ENCODE data around the gene THUMPD2. TPM values are rescaled to one million over a fixed set of nuclear protein-coding genes. Genes with fewer than 3 reads are reported as not detected.
A peak's percentile ranks its signal among the peaks of the same experiment; 100 is the strongest.

THUMPD2 gene
- total and polyA plus RNA-seq, 10 donors = 8.7 to 16.9 (median 13.3) TPM

DNA sequence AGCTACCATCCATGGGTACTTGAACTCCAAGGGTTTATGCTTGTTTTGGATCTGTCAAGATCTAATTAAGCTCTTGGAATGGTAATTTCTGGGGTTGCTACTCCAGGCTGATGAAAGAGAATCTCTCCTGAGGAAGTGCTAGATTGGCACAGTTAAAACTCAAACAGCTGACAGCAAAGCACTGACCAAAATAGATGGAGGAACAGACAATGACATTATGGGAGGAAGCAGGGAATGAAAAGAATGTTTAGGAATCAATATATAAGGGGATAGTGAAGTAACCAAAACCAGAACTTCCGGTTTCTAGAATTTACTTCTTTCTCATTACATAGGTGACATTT lies 6.3 kb downstream of the THUMPD2 start:
- H3K27ac ChIP-seq = peak overlapping the region in 1 of 8 donors; percentile 4
- intact Hi-C loops (cut with DNase I; ENCODE audit: low total_unique reads) = no loop called here
- H3K4me3 ChIP-seq = no peak overlapping the region
- WGBS, 5 donors = 60 to 81% (median 74%) methylated on average over 1 of the region's 1 CpG
- H3K9me3 ChIP-seq = no peaks in the 10 kb centered on the region
- H3K27me3 ChIP-seq (replicated peaks in 1 of 7) = no peaks in the 10 kb centered on the region
- H3K4me1 ChIP-seq = peaks cover 6 to 61% (median 39%) of the 10 kb centered on the region in 6 donors
- TF ChIP-seq POLR2A (IDR thresholded peaks at IDR 0.05) (no peak), CTCF (IDR thresholded peaks at IDR 0.05 in 8 of 11, conservative IDR thresholded peaks at IDR 0.05 in 3 of 11) (no peak), POLR2AphosphoS5 (IDR thresholded peaks at IDR 0.05) (no peak)
- no peak for DNase-seq
- peaks cover 0 to 36% (median 21%) of the 10 kb centered on the region in 6 donors for H3K36me3 ChIP-seq

DNA sequence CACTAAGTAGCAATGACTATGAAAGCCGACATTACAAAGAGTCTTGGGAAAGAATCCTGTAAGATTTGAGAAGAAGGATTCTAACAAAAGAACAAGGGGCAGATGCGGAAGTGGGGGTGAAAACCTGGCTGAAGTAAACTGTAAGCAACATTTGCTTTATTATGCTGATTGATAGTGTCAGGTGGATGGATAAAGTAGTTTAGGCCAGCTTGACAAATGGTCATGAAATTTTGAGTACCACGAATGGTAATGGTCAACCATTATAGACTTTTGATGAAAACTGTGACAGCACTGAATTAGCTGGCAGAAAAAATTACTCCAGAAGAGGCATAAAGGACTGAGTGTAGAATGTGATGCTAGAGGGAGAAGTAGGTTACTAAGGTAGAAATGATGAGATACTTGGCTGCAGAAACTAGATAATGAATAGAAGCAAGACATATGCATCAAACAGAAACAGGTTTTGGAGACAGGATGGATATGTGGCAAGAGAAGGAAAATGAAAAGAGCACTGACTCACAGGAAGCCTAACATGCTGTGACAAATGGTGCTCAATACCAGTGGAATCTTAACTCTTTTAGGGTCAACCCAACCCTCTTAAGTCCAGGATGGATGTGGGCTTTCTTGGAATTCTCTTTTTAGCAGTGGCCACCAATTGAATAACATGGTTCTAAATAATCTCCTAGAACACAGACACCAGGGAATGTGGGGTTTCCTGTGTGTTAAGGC lies 6.8 kb downstream of the THUMPD2 start:
- intact Hi-C loops (cut with DNase I; ENCODE audit: low total_unique reads) = no loop called here
- TF ChIP-seq CTCF (IDR thresholded peaks at IDR 0.05 in 8 of 11, conservative IDR thresholded peaks at IDR 0.05 in 3 of 11) (no peak), POLR2AphosphoS5 (IDR thresholded peaks at IDR 0.05) (no peak), POLR2A (IDR thresholded peaks at IDR 0.05) (no peak)
- peaks cover 2 to 56% (median 34%) of the 10 kb centered on the region in 6 donors for H3K4me1 ChIP-seq
- H3K36me3 ChIP-seq = peaks cover 0 to 37% (median 21%) of the 10 kb centered on the region in 6 donors
- 91 to 97% (median 93%) methylated on average over 3 of the region's 3 CpGs for WGBS, 5 donors
- no peaks in the 10 kb centered on the region for H3K9me3 ChIP-seq
- peak overlapping the region in 1 of 8 donors; percentile 4 for H3K27ac ChIP-seq
- DNase-seq = no peak
- H3K27me3 ChIP-seq (replicated peaks in 1 of 7) = no peaks in the 10 kb centered on the region
- no peak overlapping the region for H3K4me3 ChIP-seq

- TF ChIP-seq CTCF (IDR thresholded peaks at IDR 0.05 in 8 of 11, conservative IDR thresholded peaks at IDR 0.05 in 3 of 11) (no peak), POLR2AphosphoS5 (IDR thresholded peaks at IDR 0.05) (no peak), POLR2A (IDR thresholded peaks at IDR 0.05) (no peak)
- 95 to 99% (median 98%) methylated on average over 2 of the region's 2 CpGs for WGBS, 5 donors
- no peak overlapping the region for H3K4me3 ChIP-seq
- H3K9me3 ChIP-seq = no peaks in the 10 kb centered on the region
- intact Hi-C loops (cut with DNase I; ENCODE audit: low total_unique reads) = no loop called here
- no peaks in the 10 kb centered on the region for H3K27me3 ChIP-seq (replicated peaks in 1 of 7)
- H3K27ac ChIP-seq = no peak overlapping the region
- no peak for DNase-seq
- no peaks in the 10 kb centered on the region for H3K4me1 ChIP-seq
- H3K36me3 ChIP-seq = peaks cover 0 to 95% (median 40%) of the 10 kb centered on the region in 6 donors
These were observed 16.6 kb downstream of the THUMPD2 start for GRCh38 chr2:39762448-39762847.

DNA sequence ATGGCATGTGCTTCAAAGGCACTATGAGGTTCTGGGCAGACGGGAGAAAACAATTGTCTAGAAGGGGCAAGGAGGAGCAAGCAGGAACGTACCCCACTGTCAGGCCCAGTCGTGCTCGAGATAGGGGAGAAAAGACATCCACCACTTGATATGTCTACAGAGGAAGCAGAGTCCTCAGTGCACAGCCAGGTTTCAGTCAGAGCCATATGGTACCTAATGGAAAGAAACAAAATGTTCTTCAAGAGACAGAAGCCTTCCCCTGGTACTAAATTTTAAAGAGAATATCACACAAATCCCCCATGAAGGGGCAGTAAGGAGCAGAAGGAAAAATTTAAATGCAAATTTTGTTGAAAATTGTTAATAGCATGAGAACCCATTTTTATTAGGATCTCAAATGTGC lies 21.9 kb downstream of the THUMPD2 start:
- H3K27ac ChIP-seq = no peak overlapping the region
- no peak overlapping the region for H3K4me3 ChIP-seq
- H3K4me1 ChIP-seq = no peaks in the 10 kb centered on the region
- no peaks in the 10 kb centered on the region for H3K9me3 ChIP-seq
- intact Hi-C loops (cut with DNase I; ENCODE audit: low total_unique reads) = no loop called here
- peaks cover 0 to 98% (median 66%) of the 10 kb centered on the region in 6 donors for H3K36me3 ChIP-seq
- no peaks in the 10 kb centered on the region for H3K27me3 ChIP-seq (replicated peaks in 1 of 7)
- 93 to 98% (median 95%) methylated on average over 4 of the region's 4 CpGs for WGBS, 5 donors
- TF ChIP-seq POLR2AphosphoS5 (IDR thresholded peaks at IDR 0.05) (no peak), POLR2A (IDR thresholded peaks at IDR 0.05) (no peak), CTCF (IDR thresholded peaks at IDR 0.05 in 8 of 11, conservative IDR thresholded peaks at IDR 0.05 in 3 of 11) (no peak)
- DNase-seq = no peak

Data from spleen (tissue), 11 donors.